GM15510 (cell line): Measurements from ENCODE around the gene KIF5C.

Experiments
- POLR2A ChIP-seq: IDR thresholded peaks from 3 replicates; pipeline ENCODE4 v1.6.1; 2011; ENCODE audit warnings: borderline replicate concordance; ENCODE audit not compliant: insufficient read length; ENCODE audit errors: extremely low read depth

The KIF5C gene

DNA sequence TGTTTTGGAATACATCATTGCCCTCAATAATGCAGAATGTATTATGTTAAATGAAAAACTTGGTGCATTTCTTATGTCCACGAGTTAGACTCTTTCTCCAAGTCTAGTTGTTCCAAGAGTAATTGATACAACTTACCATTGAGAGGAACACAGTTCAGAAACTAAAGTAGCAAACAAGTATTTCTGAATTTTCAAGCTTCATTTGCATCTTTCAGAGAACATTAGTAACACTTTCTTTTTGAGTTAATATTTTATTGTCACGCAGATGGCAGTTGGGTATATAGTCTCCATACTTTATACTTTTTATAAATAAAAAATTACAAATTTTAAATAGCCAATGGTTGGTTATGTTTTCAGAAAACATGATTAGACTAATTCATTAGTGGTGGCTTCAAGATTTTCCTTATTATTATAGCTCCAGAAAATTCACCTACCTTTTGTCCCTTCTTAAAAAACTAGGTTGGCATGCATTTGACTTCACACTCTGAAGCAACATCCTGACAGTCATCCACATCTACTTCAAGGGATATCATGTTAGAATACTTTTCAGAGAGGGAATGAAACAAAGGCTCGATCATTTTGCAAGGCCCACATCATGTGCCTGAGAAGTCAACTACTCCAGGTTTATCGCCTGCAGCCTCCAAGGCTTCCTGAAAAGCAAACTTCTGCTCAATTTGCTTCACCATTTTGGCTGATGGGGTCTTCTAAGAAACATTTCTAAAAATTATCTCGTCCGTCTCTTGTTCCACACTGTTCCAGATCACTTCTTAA lies 193.4 kb downstream of the KIF5C start:
- TF ChIP-seq POLR2A, result no peak

- no peak for TF ChIP-seq POLR2A
Measured at GRCh38 chr2:149068996-149069888, 194.2 kb downstream of the KIF5C start.

GRCh38 chr2:149070681-149071320 lies 195.8 kb downstream of the KIF5C start:
- TF ChIP-seq POLR2A, result no peak

GRCh38 chr2:149075105-149075504 lies 200.1 kb downstream of the KIF5C start:
- TF ChIP-seq POLR2A, result no peak

DNA sequence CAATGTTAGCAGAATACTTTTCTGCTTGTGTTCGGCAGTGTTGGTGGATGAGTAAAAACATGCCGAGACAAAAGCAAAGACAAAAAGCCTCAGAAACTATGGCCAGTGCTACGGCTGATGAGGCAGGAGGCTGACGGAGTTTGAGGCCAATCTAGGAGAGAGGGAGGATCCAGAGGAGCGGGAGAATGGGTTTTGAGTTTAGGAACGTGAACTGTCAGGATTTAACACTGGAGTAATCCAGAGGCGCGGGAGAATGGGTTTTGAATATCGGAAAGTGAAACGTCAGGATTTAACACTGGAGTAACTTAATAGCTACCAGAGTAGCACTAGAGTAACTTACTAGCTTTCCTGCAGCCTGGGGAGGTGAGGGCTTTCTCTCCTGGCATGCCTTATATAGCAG lies 200.8 kb downstream of the KIF5C start:
- TF ChIP-seq POLR2A, result no peak
